ENCODE data around the gene SLC7A10. TPM values are rescaled to one million over a fixed set of nuclear protein-coding genes. Genes with fewer than 3 reads are reported as not detected.

Gene SLC7A10
- total RNA-seq, 1 donor from 2014 or later, result not detected

GRCh38 chr19:33246709-33247440 lies 21.2 kb upstream of the SLC7A10 start:
- peaks cover under 1% of the 10 kb centered on the region for H3K4me1 ChIP-seq
- no peak for DNase-seq
- intact Hi-C loops (cut with micrococcal nuclease), result no loop called here
- no peak overlapping the region for H3K4me3 ChIP-seq
- H3K9me3 ChIP-seq (replicated peaks), result peaks cover 15% of the 10 kb centered on the region
- TF ChIP-seq CTCF (IDR thresholded peaks at IDR 0.05; ENCODE audit: borderline replicate concordance), result no peak
- H3K27me3 ChIP-seq (ENCODE audit: low read depth), result peaks cover 26% of the 10 kb centered on the region
- no peak overlapping the region for H3K27ac ChIP-seq (replicated peaks)
- H3K36me3 ChIP-seq, result peaks cover 6% of the 10 kb centered on the region

DNA sequence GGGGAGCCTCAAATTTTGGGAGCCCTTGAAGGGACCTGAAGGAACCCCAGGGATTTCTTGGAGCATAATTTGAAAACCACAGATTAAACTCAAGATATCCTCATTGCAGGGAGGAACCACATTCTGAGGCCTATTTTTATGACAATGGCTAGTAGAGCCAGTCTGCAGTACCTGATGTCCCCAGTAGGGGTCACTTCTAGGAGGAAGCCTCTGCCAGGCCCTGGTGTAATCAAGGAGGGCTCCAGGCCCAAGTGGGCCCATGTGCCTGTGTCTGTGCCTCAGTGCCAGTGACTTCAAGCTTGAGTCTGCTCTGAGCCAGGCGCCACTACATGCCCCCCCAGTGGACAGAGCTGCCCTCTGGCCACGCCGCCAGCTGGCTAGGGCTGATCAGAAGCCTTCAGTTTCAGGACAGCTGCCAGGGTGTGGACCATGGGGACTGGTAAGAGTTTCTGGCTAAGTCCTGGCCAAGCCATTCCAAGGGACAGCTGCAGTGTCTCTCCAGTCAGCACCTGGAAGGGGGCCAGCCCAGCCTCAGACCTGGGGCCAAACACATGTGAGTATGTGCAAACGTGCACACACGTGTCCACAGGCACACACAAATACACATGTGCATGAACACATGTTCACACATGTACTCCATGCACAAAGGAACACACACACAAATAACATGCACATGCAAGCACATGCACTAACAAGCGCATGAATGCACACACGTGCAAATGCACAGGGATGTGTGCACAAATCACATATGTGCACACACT lies 20.5 kb upstream of the SLC7A10 start:
- H3K9me3 ChIP-seq (replicated peaks), result peaks cover 15% of the 10 kb centered on the region
- TF ChIP-seq CTCF (IDR thresholded peaks at IDR 0.05; ENCODE audit: borderline replicate concordance), result peak; percentile 49
- peaks cover 6% of the 10 kb centered on the region for H3K4me1 ChIP-seq
- no peak overlapping the region for H3K27ac ChIP-seq (replicated peaks)
- H3K36me3 ChIP-seq, result peaks cover 6% of the 10 kb centered on the region
- H3K4me3 ChIP-seq, result no peak overlapping the region
- peak; percentile 54 for DNase-seq
- H3K27me3 ChIP-seq (ENCODE audit: low read depth), result peaks cover 26% of the 10 kb centered on the region
- intact Hi-C loops (cut with micrococcal nuclease), result no loop called here

DNA sequence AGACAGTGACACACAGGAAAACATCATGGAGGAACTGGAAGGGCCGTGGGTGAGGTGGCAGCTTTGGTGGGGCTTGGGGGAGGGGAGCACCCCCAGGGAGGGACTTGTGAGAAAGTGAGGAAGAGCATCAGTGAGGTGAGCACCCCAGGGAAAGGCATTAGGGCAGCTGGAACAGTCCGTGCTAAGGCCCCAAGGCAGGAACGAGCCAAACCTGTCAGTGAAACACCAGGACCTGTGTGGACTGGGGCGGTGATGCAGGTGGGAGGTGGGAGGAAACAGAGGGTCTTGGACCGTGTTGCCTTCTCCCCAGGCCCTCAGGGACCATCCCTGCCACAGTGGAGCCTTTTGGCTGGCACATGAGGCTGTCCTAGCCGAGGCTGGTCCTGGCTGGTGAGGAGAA lies 17.3 kb upstream of the SLC7A10 start:
- Histone ChIP-seq H3K9me3 (replicated peaks) (peaks cover 15% of the 10 kb centered on the region), H3K27ac (replicated peaks) (no peak overlapping the region), H3K36me3 (peaks cover 6% of the 10 kb centered on the region), H3K4me1 (peaks cover 6% of the 10 kb centered on the region), H3K4me3 (no peak overlapping the region), H3K27me3 (ENCODE audit: low read depth) (peaks cover 34% of the 10 kb centered on the region)
- no peak for TF ChIP-seq CTCF (IDR thresholded peaks at IDR 0.05; ENCODE audit: borderline replicate concordance)
- intact Hi-C loops (cut with micrococcal nuclease), result no loop called here
- no peak for DNase-seq

DNA sequence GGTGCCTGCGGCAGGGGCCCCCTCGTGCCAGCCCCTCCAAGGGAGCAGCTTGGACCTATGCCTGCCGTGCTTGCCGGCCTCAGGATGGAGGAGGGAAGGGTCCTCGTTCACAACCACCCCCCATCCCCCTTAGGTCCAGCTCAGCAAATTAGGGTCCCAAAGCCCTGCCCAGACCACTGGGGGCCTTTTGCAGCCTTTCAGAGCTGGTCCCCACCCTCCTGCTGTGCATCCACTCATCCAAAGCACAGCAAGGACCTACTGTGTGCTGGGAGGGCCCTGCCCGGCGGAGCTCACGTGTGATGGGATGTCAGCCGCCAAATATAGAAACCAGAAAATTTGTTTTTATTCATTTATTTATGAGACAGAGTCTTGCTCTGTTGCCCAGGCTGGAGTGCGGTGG lies 16.5 kb upstream of the SLC7A10 start:
- intact Hi-C loops (cut with micrococcal nuclease), result no loop called here
- Histone ChIP-seq H3K27ac (replicated peaks) (no peak overlapping the region), H3K36me3 (peaks cover 6% of the 10 kb centered on the region), H3K4me3 (no peak overlapping the region), H3K4me1 (peaks cover 6% of the 10 kb centered on the region), H3K9me3 (replicated peaks) (peaks cover 15% of the 10 kb centered on the region), H3K27me3 (ENCODE audit: low read depth) (peaks cover 37% of the 10 kb centered on the region)
- TF ChIP-seq CTCF (IDR thresholded peaks at IDR 0.05; ENCODE audit: borderline replicate concordance), result no peak
- no peak for DNase-seq

DNA sequence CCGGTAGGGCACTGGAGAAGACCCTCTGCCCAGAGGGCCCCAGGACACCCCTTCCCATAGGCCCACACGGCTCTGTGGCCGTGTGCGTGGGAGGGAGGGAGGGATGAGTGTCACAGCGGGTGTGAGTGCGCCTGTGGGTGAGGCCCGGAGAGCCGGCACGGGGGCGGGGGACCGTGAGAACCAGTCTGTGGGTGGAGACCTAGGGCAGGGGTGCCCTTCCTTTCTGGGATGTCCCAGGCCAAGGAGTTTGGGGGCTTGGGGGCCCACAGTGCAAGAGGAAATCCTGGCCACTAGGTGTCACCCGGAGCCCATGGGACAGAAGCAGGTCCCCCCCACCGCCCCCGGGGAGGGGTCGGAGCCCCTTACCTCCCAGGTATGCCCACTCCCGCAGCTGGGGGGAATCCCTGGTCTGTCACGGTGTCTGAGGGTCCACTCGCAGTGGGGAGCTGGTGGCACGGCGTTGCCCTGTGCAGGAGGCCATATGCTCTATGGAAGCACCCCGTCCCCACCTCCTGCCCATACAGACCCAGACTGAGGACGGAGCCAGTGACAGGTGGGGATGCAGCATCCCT lies 16.0 kb upstream of the SLC7A10 start:
- H3K4me1 ChIP-seq, result peaks cover 6% of the 10 kb centered on the region
- no peak overlapping the region for H3K27ac ChIP-seq (replicated peaks)
- peaks cover 15% of the 10 kb centered on the region for H3K9me3 ChIP-seq (replicated peaks)
- H3K36me3 ChIP-seq, result peaks cover 6% of the 10 kb centered on the region
- intact Hi-C loops (cut with micrococcal nuclease), result no loop called here
- H3K27me3 ChIP-seq (ENCODE audit: low read depth), result peaks cover 42% of the 10 kb centered on the region
- no peak overlapping the region for H3K4me3 ChIP-seq
- DNase-seq, result no peak
- TF ChIP-seq CTCF (IDR thresholded peaks at IDR 0.05; ENCODE audit: borderline replicate concordance), result peak; percentile 78
